ENCODE data around the gene BOD1L1. TPM values are rescaled to one million over a fixed set of nuclear protein-coding genes. Genes with fewer than 3 reads are reported as not detected.
"Not testable (repeated sequence)": the region's sequence is repeated elsewhere in the genome, so short reads cannot be mapped to it uniquely, and the experiment has no call there.

The BOD1L1 gene
- polyA plus RNA-seq, 12 donors: 30.4 to 51.0 (median 36.4) TPM; not detected in 1

DNA sequence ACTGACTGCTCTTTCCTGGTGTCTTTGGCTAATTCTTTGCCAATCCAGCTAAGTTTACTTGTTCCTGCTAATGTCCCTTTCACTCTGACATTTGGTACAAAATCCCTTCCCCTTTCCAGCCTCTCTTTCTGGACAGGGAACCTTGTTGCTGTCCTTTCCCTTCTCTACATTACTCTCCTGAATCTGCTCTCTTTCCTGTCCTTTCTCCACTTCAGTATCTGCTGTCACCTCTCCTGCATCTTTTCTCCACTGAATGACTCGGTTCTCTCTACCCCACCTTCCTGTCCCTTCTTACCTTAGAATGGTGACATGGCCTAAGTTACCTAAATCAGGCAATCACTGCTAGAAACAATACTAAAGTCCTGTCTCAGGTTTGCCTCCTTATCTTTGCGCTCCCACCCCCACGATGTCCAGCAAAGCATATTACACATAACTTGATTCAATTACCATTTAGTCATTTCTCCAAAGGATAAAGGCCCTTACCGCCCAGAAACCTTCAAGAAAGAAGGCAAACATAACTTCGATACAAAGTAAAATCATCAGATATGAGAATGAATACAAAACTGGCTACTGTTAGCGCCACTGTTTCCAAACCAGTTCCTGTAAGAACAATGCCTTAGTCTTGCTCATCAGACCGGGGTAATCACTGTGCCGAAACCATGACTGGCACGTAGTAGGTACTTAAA, 890 bp downstream of the BOD1L1 start:
- no peak for DNase-seq

DNA sequence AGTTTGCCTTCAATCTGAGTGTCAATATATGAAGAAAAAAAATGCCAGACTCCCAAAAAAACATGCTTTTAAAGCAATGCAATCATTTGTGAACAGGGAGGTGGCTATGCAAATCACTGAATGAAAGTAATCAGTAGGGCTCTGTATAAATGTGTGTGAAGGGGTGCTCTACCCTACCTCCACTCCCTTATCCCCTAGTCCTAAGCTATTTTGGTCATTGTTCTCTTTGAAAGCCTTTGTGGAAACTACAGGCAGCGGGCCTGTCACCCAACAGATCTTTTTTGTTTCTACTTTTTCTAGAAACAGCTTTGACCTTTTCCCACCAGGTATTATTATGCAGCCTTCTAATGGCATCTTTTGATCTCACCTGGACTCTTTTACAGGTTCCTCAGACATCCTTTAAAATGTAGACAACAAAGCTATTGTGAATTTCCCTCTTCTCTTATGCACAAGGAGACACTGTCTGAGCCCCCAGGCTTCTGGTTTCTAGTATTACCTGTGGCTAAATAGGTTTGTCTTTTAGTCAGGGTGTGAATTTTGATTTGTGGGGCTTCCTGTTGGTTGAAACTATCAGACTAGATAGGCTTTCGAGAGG, 9.2 kb downstream of the BOD1L1 start:
- DNase-seq: no peak

GRCh38 chr4:13617801-13618200, 9.7 kb downstream of the BOD1L1 start:
- DNase-seq: no peak

DNA sequence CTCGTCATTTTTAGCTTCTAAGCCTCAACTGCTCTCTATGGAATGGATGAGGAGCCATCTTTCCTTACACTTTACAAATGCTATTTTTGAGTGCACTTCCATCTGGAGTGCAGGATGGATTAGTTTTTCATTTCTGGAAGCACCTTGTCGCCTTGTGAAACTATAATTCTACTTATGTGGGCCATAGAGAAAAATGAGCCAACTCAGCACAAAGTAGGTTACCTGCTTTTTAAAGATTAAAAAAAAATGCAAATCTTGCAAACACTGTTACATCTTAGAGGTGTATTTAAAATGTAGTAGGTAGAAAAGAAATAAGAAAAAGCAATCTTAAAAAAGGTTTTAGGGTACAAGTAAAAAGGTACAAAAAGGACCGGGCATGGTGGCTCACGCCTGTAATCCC, 10.9 kb downstream of the BOD1L1 start:
- DNase-seq: no peak

DNA sequence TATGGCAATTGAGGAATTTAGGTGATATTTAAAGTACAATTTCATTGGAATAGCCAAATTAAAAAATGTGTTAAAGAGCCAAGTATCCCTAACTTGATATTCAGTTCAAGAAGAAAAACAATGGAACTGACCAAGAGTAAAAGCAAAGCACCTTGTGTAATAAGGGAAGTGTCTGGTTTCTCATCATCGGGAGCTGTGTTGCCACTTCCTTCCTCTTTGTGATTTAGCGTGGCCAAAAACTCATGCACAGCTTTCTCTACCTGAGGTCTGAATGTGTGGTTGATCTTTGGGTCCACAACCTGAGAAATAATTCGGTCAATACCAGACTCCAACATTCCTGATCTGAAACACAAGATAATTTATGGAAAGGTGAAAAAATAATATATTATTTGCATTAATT, 12.4 kb downstream of the BOD1L1 start:
- DNase-seq: no peak

DNA sequence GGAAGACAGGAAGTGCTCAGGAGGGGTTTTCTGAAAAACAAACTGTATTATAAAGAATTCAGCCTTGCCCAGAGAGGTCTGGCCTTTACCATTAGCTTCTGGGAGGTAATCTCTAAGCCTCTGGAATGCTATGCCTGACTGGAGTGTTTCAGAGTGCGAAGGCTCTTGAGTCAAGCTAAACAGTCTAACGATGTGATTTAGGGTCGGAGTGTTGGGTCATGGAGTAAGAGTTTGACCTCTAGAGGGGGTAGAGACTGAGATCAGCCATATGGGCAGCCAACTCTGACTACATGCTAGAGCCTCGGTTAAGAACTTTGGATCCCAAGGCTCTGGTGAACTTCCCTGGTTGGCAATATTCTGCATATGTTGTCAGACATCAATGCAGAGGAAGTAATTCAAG, 15.0 kb downstream of the BOD1L1 start:
- DNase-seq: no peak

DNA sequence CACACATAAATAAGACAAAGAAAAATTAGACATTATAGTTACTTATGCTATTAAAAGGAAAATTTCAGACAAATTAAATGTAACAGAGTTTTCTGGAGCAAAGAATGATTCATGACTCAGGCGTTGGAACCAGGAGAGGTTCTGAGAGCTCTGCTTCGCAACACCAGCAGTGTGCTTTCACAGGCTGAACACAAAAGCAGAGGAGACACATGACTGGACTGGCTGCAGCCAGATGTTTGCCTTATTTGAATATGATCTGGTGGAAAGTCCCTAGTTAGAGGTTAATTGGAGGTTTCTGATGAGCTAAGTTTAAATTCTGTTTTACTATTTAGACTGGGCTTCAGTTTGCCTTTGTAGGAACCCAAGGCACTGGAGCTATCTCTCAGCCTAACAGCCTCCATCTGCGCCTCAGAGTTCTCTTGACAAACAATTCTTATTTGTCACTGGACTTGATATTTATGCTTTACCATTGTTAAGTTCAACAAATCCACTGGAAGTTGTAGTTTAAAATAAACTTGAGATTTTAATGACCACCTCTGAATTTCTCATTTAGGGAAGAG, 16.2 kb downstream of the BOD1L1 start:
- no peak for DNase-seq

DNA sequence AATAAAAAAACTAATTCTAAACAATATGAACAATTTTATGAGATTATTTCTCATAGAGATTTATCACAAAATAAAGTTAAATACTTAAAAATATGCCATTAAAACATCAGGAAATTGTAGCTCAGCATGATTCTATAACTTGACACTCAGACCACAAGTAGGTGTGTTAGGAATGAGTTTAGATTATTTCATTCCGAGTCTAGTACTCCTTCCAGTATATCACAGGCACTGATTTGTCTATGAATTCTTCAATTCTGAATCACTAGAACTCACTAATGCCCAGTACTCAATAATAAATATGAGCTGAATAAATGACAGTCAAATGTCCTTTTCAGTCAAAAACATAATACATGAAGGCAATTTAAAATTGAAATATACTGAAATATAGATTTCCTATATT, 22.2 kb downstream of the BOD1L1 start:
- DNase-seq: no peak

DNA sequence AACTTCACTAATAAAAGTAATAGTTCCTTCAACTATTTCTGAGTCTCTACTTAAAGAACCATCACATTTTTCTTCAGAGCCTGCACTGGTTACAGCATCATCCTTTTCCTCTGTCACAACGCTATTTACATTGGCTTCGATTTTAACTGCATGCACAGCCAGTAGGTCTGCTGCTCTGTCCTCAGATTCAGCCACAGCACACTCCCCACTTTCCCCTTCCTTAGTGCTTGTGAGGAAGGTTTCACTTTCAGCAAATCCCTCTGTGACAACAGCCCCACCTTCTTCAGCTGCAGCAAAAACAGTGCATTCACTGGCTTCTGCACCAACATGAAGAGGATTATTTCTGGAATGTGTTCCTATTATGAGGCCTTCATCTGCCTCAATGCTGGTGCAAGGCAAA, 25.7 kb downstream of the BOD1L1 start:
- DNase-seq: no peak

DNA sequence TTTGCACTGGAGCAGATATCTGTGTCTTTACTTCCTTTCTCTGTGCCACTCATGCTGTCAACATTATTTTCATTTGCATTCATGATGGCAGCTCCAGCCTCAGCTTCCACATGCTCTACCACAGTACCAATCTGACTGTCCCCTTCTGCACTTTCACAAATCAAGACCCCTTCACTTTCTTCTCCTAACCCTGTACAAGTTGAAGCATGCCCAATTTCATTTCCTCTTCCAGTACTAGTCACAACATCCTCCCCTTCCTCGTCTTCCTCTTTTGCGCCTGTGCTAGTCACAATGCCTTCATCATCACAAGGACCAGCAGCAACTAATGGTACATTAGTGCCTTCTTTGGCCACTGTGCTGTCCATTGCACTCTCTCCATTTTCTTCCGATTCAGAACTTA, 26.5 kb downstream of the BOD1L1 start:
- no peak for DNase-seq

- no peak for DNase-seq
Measured at GRCh38 chr4:13599159-13599558, 28.4 kb downstream of the BOD1L1 start.

- no peak for DNase-seq
Measured at GRCh38 chr4:13597604-13598003, 29.9 kb downstream of the BOD1L1 start.

GRCh38 chr4:13597141-13597540, 30.4 kb downstream of the BOD1L1 start:
- no peak for DNase-seq

- DNase-seq: no peak
Measured at GRCh38 chr4:13592220-13592619, 35.3 kb downstream of the BOD1L1 start.

GRCh38 chr4:13590766-13591165, 36.8 kb downstream of the BOD1L1 start:
- DNase-seq: no peak

GRCh38 chr4:13588954-13589353, 38.6 kb downstream of the BOD1L1 start:
- DNase-seq: no peak

- DNase-seq: no peak
Measured at GRCh38 chr4:13584481-13584880, 43.0 kb downstream of the BOD1L1 start.

DNA sequence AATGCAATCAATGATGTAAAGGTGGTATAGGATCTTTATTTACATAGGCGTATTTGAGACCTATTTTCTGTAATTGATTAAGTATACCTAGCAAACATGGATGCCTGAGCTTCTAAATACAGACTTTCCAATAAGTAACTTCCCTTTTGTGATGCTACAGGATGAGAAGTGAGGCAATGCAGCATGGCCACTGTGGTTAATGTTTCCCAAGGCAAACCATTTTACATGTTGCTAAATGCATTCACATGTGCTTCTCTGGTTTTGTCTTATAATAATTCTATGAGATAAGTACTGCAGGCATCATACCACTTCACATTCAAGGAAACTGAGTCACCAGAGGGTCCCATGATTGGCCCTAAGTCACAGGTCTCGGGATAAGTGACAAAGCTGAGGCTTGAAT, 47.5 kb downstream of the BOD1L1 start:
- DNase-seq: no peak

- no peak for DNase-seq
Measured at GRCh38 chr4:13577660-13578059, 49.9 kb downstream of the BOD1L1 start.

GRCh38 chr4:13570916-13571315, 56.6 kb downstream of the BOD1L1 start:
- DNase-seq: no peak

DNA sequence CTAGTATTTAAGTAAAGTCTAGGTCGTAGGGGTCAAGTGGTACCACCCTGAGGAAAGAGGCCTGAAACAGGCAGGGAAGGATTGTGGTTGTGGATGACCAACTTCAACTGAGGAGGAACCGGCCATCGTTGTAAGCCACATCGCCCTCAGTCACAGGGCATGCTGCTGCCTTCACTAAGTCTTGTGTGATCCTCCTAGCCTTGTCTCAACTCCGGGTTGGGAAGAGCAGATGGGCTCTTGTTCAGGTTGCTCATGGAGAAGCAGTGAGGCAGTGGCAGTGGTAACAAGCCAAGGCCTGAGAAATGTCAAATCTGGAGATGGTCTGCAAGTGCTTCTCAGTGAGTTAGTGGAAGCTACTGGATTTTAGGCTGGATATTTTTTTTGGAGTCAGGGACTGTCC, 60.4 kb downstream of the BOD1L1 start:
- no peak for DNase-seq

GRCh38 chr4:13562876-13563275, 64.6 kb downstream of the BOD1L1 start:
- DNase-seq: no peak

DNA sequence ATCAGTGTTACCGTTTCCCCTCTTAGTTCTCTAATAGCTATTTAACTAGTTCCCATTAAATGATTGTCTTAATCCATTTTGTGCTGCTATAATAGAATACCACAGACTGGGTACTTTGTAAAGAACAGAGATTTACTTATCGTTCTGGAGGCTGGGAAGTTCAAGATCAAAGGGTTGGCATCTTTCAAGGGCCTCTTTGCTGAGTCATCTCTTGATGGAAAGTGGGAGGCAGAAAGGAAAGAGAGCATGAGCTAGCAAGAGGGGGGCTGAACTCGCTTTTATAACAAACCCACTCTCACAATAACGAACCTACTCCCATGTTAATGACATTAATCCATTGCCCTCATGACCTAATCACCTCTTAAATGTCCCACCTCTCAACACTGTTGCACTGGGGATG, 65.9 kb downstream of the BOD1L1 start:
- DNase-seq: no peak

GRCh38 chr4:13560111-13560510, 67.4 kb downstream of the BOD1L1 start:
- DNase-seq: not testable (repeated sequence)
